PC-3 (cell line): ENCODE measurements around the gene HTRA2. TPM values are rescaled to one million over a fixed set of nuclear protein-coding genes. Genes with fewer than 3 reads are reported as not detected.

Source experiments
- ATAC-seq: fragments of 200-7000 bp; cut with Tn5 transposase; 2 replicates; pipeline ENCODE4 v1.9.1; 2020; ENCODE audit warnings: mild to moderate bottlenecking, moderate library complexity
- BruUV-seq: library from RNA; stranded (reverse); fragments of 400-500 nt; replicated peaks from 2 replicates; lab custom pipeline; 2021; lab: Mats Ljungman, UMichigan
- CTCF ChIA-PET: fragments of 300-600 bp; sonication (Branson Sonifier 250); formaldehyde crosslinking; loops from one replicate; lab custom pipeline; 2022; ENCODE audit warnings: antibody characterized with exemption; lab: Charles Lee
- POLR2A ChIA-PET: fragments of 300-600 bp; sonication (Branson Sonifier 250); formaldehyde crosslinking; loops from one replicate; lab custom pipeline; 2022; ENCODE audit warnings: antibody characterized with exemption; ENCODE audit not compliant: unreplicated experiment; lab: Charles Lee
- DNase-seq: peaks from one replicate; pipeline ENCODE4 v3.0.0-alpha.2; 2015
- H2AFZ ChIP-seq: fragments of 300-600 bp; sonication (generic); 2 replicates; pipeline ENCODE4 v1.6.0; 2016; ENCODE audit warnings: antibody characterized with exemption, low read length
- H3F3A ChIP-seq: fragments of 300-600 bp; sonication (generic); one replicate; pipeline ENCODE4 v1.6.0; 2017; ENCODE audit warnings: antibody characterized with exemption, low read length, control low read depth, mild to moderate bottlenecking; ENCODE audit not compliant: unreplicated experiment
- H3K27ac ChIP-seq: fragments of 300-600 bp; sonication (generic); 2 replicates; pipeline ENCODE4 v1.5.1; 2016; ENCODE audit warnings: mild to moderate bottlenecking, low read length
- H3K27me3 ChIP-seq: fragments of 300-600 bp; sonication (generic); 2 replicates; pipeline ENCODE4 v1.6.1; 2016; ENCODE audit warnings: low read length, mixed read lengths
- H3K36me3 ChIP-seq: fragments of 300-600 bp; sonication (generic); 2 replicates; pipeline ENCODE4 v1.6.1; 2016; ENCODE audit warnings: low read depth, mixed run types, low read length, mixed read lengths
- H3K4me1 ChIP-seq: fragments of 300-600 bp; sonication (generic); 2 replicates; pipeline ENCODE4 v1.5.1; 2016; ENCODE audit warnings: low read length; ENCODE audit not compliant: insufficient read depth
- H3K4me2 ChIP-seq: fragments of 300-600 bp; sonication (generic); 2 replicates; pipeline ENCODE4 v1.6.0; 2016; ENCODE audit warnings: low read length
- H3K4me3 ChIP-seq: fragments of 300-600 bp; sonication (generic); 2 replicates; pipeline ENCODE4 v1.5.1; 2016; ENCODE audit warnings: mild to moderate bottlenecking, low read length, mixed read lengths
- H3K79me2 ChIP-seq: fragments of 300-600 bp; sonication (generic); 2 replicates; pipeline ENCODE4 v1.6.1; 2017; ENCODE audit warnings: low read length, mixed read lengths
- H3K9ac ChIP-seq: fragments of 300-600 bp; sonication (generic); 2 replicates; pipeline ENCODE4 v1.6.0; 2016; ENCODE audit warnings: mild to moderate bottlenecking, low read length
- H3K9me2 ChIP-seq: fragments of 300-600 bp; sonication (generic); replicated peaks from 2 replicates; pipeline ENCODE4 v1.6.1; 2016; ENCODE audit warnings: mixed run types, low read length, mixed read lengths
- H3K9me3 ChIP-seq: fragments of 300-600 bp; sonication (generic); 2 replicates; pipeline ENCODE4 v1.6.1; 2016; ENCODE audit warnings: low read length, mixed read lengths
- H4K20me1 ChIP-seq: fragments of 300-600 bp; sonication (generic); 2 replicates; pipeline ENCODE4 v1.6.1; 2016; ENCODE audit warnings: low read length, mixed read lengths
- CTCF ChIP-seq: fragments of 300-600 bp; sonication (generic); conservative IDR thresholded peaks from 2 replicates; pipeline ENCODE4 v1.5.1; 2017; ENCODE audit warnings: antibody characterized with exemption, low read depth, mild to moderate bottlenecking, low read length
- EZH2 ChIP-seq: fragments of 300-600 bp; sonication (generic); IDR thresholded peaks from one replicate; pipeline ENCODE4 v1.6.1; 2017; ENCODE audit warnings: antibody characterized with exemption, mild to moderate bottlenecking, low read length; ENCODE audit not compliant: unreplicated experiment
- EZH2phosphoT487 ChIP-seq: fragments of 300-600 bp; sonication (generic); IDR thresholded peaks from 2 replicates; pipeline ENCODE4 v1.6.1; 2018; ENCODE audit warnings: mild to moderate bottlenecking, antibody characterized with exemption, low read length, borderline replicate concordance
- intact Hi-C: fragments of 100-400 bp; cut with micrococcal nuclease; formaldehyde crosslinking; loops from 2 replicates; pipeline ENCODE4 v1.9.0; 2023
- total RNA-seq: library from RNA; depleted of rRNA; stranded (reverse); fragments of >200 nt; gene quantifications from 2 replicates; pipeline ENCODE4 v1.2.3, GENCODE V29; 2014

The HTRA2 gene
- total RNA-seq, 1 experiment from 2014 or later: 71.8 TPM

- CTCF ChIA-PET: no interaction called here
- H3F3A ChIP-seq: no peaks in the 10 kb centered on the region
- H3K9me3 ChIP-seq: no peaks in the 10 kb centered on the region
- no peak overlapping the region for H3K9ac ChIP-seq
- peaks cover 18% of the 10 kb centered on the region for H3K4me1 ChIP-seq
- H3K9me2 ChIP-seq: no peaks in the 10 kb centered on the region
- no TSS peak for BruUV-seq
- no peaks in the 10 kb centered on the region for H3K27me3 ChIP-seq
- POLR2A ChIA-PET: no interaction called here
- no peak overlapping the region for H3K27ac ChIP-seq
- ATAC-seq (no peak), DNase-seq (no peak)
- peaks cover 22% of the 10 kb centered on the region for H3K79me2 ChIP-seq
- TF ChIP-seq CTCF: no peak
- TF ChIP-seq EZH2: no peak
- no peak for TF ChIP-seq EZH2phosphoT487
- peak overlapping the region; percentile 93 for H3K4me2 ChIP-seq
- H3K36me3 ChIP-seq: peaks cover 7% of the 10 kb centered on the region
- intact Hi-C loops: loop anchor here (2.0 kb wide), 1 partner anchor 51 kb away; the partner anchor contains the start of gene INO80B
- H4K20me1 ChIP-seq: no peaks in the 10 kb centered on the region
- H3K4me3 ChIP-seq: peak overlapping the region; percentile 95
- H2AFZ ChIP-seq: no peak overlapping the region
These were observed 24.1 kb upstream of the HTRA2 start for GRCh38 chr2:74505448-74506246.

DNA sequence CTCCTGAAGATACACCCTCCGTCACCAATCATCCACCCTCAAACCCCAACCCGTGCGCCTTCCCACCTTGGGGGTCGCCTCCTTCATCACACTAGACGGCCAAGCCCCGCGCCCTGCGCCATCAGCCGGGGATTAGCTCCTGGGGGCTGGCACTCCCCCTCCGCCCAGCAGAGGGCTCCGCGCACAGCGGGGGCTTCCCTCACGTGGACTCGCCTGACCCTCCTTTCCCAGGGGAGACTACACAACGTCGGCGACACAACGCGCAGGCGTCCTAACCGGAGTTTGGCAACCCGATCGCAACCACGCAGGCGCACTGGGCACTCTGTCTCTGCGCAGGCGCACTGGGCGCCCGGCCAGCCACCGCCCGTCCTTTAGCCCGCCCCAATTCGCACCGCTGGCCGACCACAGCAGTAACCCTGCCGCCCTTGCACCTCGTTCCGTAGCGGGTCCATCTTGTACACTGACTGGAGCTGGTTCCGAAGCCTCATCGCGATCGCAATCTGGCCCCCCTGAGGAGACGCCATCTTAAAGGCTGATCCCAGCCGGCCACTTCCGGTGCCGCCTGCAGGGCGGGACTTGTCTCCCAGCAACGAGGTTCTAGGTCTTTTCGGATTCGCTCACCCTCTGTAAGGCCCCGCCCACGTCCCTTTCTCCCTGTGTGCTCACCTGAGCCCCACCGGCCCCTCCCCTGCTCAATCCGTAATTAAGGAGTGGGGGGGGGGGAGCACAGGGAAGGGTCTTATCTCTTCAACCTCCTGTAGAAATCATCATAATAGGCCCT lies 22.4 kb upstream of the HTRA2 start, which contains the start of gene PCGF1:
PCGF1 (minus strand) TSS at position 551 of the 781 bp plus-strand sequence; CDS start at position 524, 27 bp downstream.
- peak within 1 kb of the TSS; percentile 95 for H3K4me3 ChIP-seq
- BruUV-seq: no TSS peak

More for the DNA sequence above, 22.4 kb upstream of the HTRA2 start, which contains the start of gene PCGF1:
- DNase-seq (peak; percentile 99), ATAC-seq (peak; percentile 93)
- H3K27me3 ChIP-seq: no peaks in the 10 kb centered on the region
- ChIA-PET POLR2A (interaction anchor here (0.5 kb wide), 1 partner anchor 1122 kb away, joined by 7 read pairs; the partner anchor contains the start of gene ALMS1), CTCF (no interaction called here)
- peaks cover 7% of the 10 kb centered on the region for H3K36me3 ChIP-seq
- H3K9ac ChIP-seq: peak within 1 kb of the TSS; percentile 99
- intact Hi-C loops: loop anchor here (1.0 to 2.0 kb wide), 3 partner anchors 22 to 53 kb away; partner anchors contain the start of genes AUP1, HTRA2, INO80B and TTC31
- peak within 1 kb of the TSS; percentile 93 for H3K4me2 ChIP-seq
- no peaks in the 10 kb centered on the region for H3K9me3 ChIP-seq
- H3K4me1 ChIP-seq: peaks cover 18% of the 10 kb centered on the region
- 0 out of 2 replicates have a peak, but pooled peaks have one; percentile 17 for TF ChIP-seq CTCF
- no peak for TF ChIP-seq EZH2
- TF ChIP-seq EZH2phosphoT487: no peak
- H3K79me2 ChIP-seq: peaks cover 22% of the 10 kb centered on the region
- no peaks in the 10 kb centered on the region for H4K20me1 ChIP-seq
- H3K9me2 ChIP-seq: no peaks in the 10 kb centered on the region
- peak within 1 kb of the TSS; percentile 94 for H3K27ac ChIP-seq
- H2AFZ ChIP-seq: peak within 1 kb of the TSS; percentile 84
- no peaks in the 10 kb centered on the region for H3F3A ChIP-seq
